HepG2 (cell line): Measurements from ENCODE around the gene MYLK. TPM values are rescaled to one million over a fixed set of nuclear protein-coding genes. Genes with fewer than 3 reads are reported as not detected.

Experiments
- ATAC-seq: fragments of 200-7000 bp; cut with Tn5 transposase; 3 replicates; pipeline ENCODE4 v1.9.1; 2020; ENCODE audit warnings: mild to moderate bottlenecking, moderate library complexity
- BruUV-seq: library from RNA; stranded (reverse); fragments of 400-500 nt; replicated peaks from 2 replicates; lab custom pipeline; 2021; lab: Mats Ljungman, UMichigan
- CTCF ChIA-PET: fragments of 300-600 bp; formaldehyde crosslinking; extraction: SDS; loops from one replicate; lab custom pipeline; 2021; ENCODE audit warnings: low total read pairs, inconsistent platforms, low intra/inter-chr PET ratio; lab: Yijun Ruan, JAX
- POLR2A ChIA-PET: fragments of 350-600 bp; sonication (Branson Sonifier 250); formaldehyde crosslinking; loops from one replicate; lab custom pipeline; 2020; ENCODE audit warnings: antibody characterized with exemption, inconsistent platforms; lab: Yijun Ruan, JAX
- DNase-seq: peaks from one replicate; pipeline ENCODE4 v3.0.0-alpha.2; 2015; ENCODE audit warnings: low spot score
- FAIRE-seq: peaks from 3 replicates; lab custom pipeline; 2011; peaks lifted over from hg19 to GRCh38; lab: Jason Lieb, UNC
- H2AFZ ChIP-seq: one replicate; pipeline ENCODE4 v1.6.1; 2011; ENCODE audit warnings: low read length, inconsistent platforms
- H3K27ac ChIP-seq: fragments of 300-600 bp; 3 replicates; pipeline ENCODE4 v1.8.0; 2011; ENCODE audit warnings: mixed run types, mild to moderate bottlenecking, mixed read lengths, low read length, inconsistent platforms; ENCODE audit not compliant: insufficient read depth; ENCODE audit errors: extremely low read length
- H3K27me3 ChIP-seq, 2 experiments: fragments of 200-600 bp in 1 of 2; 2 replicates in 1 of 2; 3 replicates in 1 of 2; pipeline versions ENCODE4 v1.6.0 to v1.8.0; 2011; ENCODE audit warnings: low read length in 2 of 2, mild to moderate bottlenecking in 2 of 2, moderate library complexity in 2 of 2, inconsistent platforms in 1 of 2; ENCODE audit not compliant: insufficient read depth in 2 of 2, control insufficient read depth in 1 of 2
- H3K36me3 ChIP-seq, 2 experiments: fragments of 200-600 bp in 1 of 2; replicated peaks in 1 of 2; 2 replicates in 1 of 2; 3 replicates in 1 of 2; pipeline versions ENCODE4 v1.5.1 to v1.8.0; 2011; ENCODE audit warnings: low read length in 2 of 2, inconsistent platforms in 1 of 2; ENCODE audit not compliant: insufficient read depth in 2 of 2, control insufficient read depth in 1 of 2
- H3K4me1 ChIP-seq: 2 replicates; pipeline ENCODE4 v1.5.1; 2012; ENCODE audit warnings: low read length, inconsistent platforms; ENCODE audit not compliant: insufficient read depth
- H3K4me2 ChIP-seq: 2 replicates; pipeline ENCODE4 v1.6.0; 2011; ENCODE audit warnings: low read depth, low read length, inconsistent platforms
- H3K4me3 ChIP-seq, 3 experiments: fragments of 200-600 bp in 1 of 3; sonication (generic), shearing (Covaris generic) in 1 of 3; replicated peaks in 1 of 3; 2 replicates each; pipeline ENCODE4 v1.5.1; 2011 to 2016; ENCODE audit warnings: low read length in 3 of 3, inconsistent platforms in 2 of 3, low read depth in 2 of 3, mild to moderate bottlenecking in 2 of 3, control low read depth in 1 of 3, mixed read lengths in 1 of 3; ENCODE audit not compliant: insufficient read depth in 1 of 3
- H3K79me2 ChIP-seq: one replicate; pipeline ENCODE4 v1.6.1; 2011; ENCODE audit warnings: low read length, inconsistent platforms; ENCODE audit not compliant: insufficient read depth
- H3K9ac ChIP-seq: 2 replicates; pipeline ENCODE4 v1.6.0; 2011; ENCODE audit warnings: mild to moderate bottlenecking, low read depth, low read length, inconsistent platforms; ENCODE audit not compliant: insufficient read depth
- H3K9me3 ChIP-seq: 2 replicates; pipeline ENCODE4 v1.5.1; 2012; ENCODE audit warnings: mild to moderate bottlenecking, low read length
- H4K20me1 ChIP-seq: 2 replicates; pipeline ENCODE4 v1.6.0; 2011; ENCODE audit warnings: inconsistent platforms, mild to moderate bottlenecking, low read length, moderate library complexity; ENCODE audit not compliant: insufficient read depth
- CTCF ChIP-seq: sonication (generic); formaldehyde crosslinking; IDR thresholded peaks from 2 replicates; pipeline ENCODE4 v1.5.0; 2020; ENCODE audit warnings: mild to moderate bottlenecking, missing genetic modification reagents, moderate library complexity
- HOMEZ ChIP-seq: IDR thresholded peaks from 2 replicates; pipeline ENCODE4 v1.6.1; 2016; ENCODE audit warnings: low read depth
- PAX8 ChIP-seq: sonication (generic); formaldehyde crosslinking; IDR thresholded peaks from 2 replicates; pipeline ENCODE4 v1.8.0; 2022; ENCODE audit warnings: mild to moderate bottlenecking, missing genetic modification reagents, borderline replicate concordance
- RFXANK ChIP-seq: IDR thresholded peaks from 2 replicates; pipeline ENCODE4 v1.6.1; 2016
- STAG1 ChIP-seq: sonication (generic); formaldehyde crosslinking; IDR thresholded peaks from 2 replicates; pipeline ENCODE4 v1.4.0; 2020; ENCODE audit warnings: missing genetic modification reagents
- TMF1 ChIP-seq: sonication (generic); formaldehyde crosslinking; IDR thresholded peaks from 2 replicates; pipeline ENCODE4 v1.8.1; 2022; ENCODE audit warnings: low read depth, missing genetic modification reagents
- XRCC5 ChIP-seq: fragments of 200-400 bp; formaldehyde crosslinking; optimal IDR thresholded peaks from 2 replicates; pipeline ENCODE3; 2017; ENCODE audit warnings: mild to moderate bottlenecking, low read length
- ZC3H4 ChIP-seq: sonication (generic); formaldehyde crosslinking; IDR thresholded peaks from 2 replicates; pipeline ENCODE4 v1.4.0; 2020; ENCODE audit warnings: missing genetic modification reagents, borderline replicate concordance
- ZNF143 ChIP-seq: sonication (generic); formaldehyde crosslinking; IDR thresholded peaks from 2 replicates; pipeline ENCODE4 v1.4.0; 2020; ENCODE audit warnings: missing genetic modification reagents
- ZNF484 ChIP-seq: sonication (generic); formaldehyde crosslinking; IDR thresholded peaks from 2 replicates; pipeline ENCODE4 v1.5.1; 2020; ENCODE audit warnings: mild to moderate bottlenecking, low read depth, missing genetic modification reagents, borderline replicate concordance
- ZNF543 ChIP-seq: sonication (generic); formaldehyde crosslinking; IDR thresholded peaks from 2 replicates; pipeline ENCODE4 v1.4.0; 2020; ENCODE audit warnings: mild to moderate bottlenecking, missing genetic modification reagents
- ZNF563 ChIP-seq: sonication (generic); formaldehyde crosslinking; IDR thresholded peaks from 2 replicates; pipeline ENCODE4 v1.8.0; 2022; ENCODE audit warnings: mild to moderate bottlenecking, moderate library complexity, missing genetic modification reagents
- WGBS: methylation state at CpG from one replicate; pipeline ENCODE4 v1.1.6; 2017; ENCODE audit warnings: low lambda C conversion rate; 5-methylcytosine and 5-hydroxymethylcytosine counted together
- in situ Hi-C: cut with HindIII; loops from 2 replicates; pipeline ENCODE4 v1.10.0; 2017; ENCODE audit warnings: low pct_unique_long_range_greater_than_20kb; ENCODE audit not compliant: extremely low pct_ligation_motif_present
- intact Hi-C: fragments of 100-400 bp; cut with micrococcal nuclease; formaldehyde crosslinking; loops from one replicate; pipeline ENCODE4 v1.10.0; 2022; ENCODE audit not compliant: unreplicated experiment
- polyA plus RNA-seq, 8 experiments: library from polyadenylated mRNA; depleted of rRNA in 3 of 8; stranded (reverse) in 7 of 8; unstranded in 1 of 8; fragments of >200 nt; fragmentation: Illumina TruSeq in 4 of 8; extraction: Trizol in 4 of 8; gene quantifications; 2 replicates each; pipeline versions ENCODE4 v1.2.1 to v1.2.3, GENCODE V29; 2011 to 2016; ENCODE audit warnings: low read depth in 4 of 8, missing spikeins in 1 of 8, mixed read lengths in 1 of 8; ENCODE audit not compliant: insufficient read depth in 1 of 8
- total RNA-seq, 5 experiments: library from RNA; depleted of rRNA; stranded (reverse); fragments of >200 nt; fragmentation: Illumina TruSeq; extraction: Trizol; gene quantifications; 2 replicates each; pipeline ENCODE4 v1.2.3, GENCODE V29; 2016; ENCODE audit warnings: low read depth in 1 of 5

The MYLK gene
- total and polyA plus RNA-seq, 2 of the 13 experiments (the other 11 are each of a cell fraction or from before 2014, with no cell fraction given) = 10.6 to 34.9 TPM

- DNase-seq (no peak), FAIRE-seq (no peak), ATAC-seq (no peak)
- Histone ChIP-seq H3K79me2 (no peaks in the 10 kb centered on the region), H3K4me2 (no peak overlapping the region), H2AFZ (no peak overlapping the region), H3K36me3 (no peaks in the 10 kb centered on the region), H3K4me1 (no peaks in the 10 kb centered on the region), H3K27ac (no peak overlapping the region), H3K4me3 (no peak overlapping the region), H4K20me1 (no peaks in the 10 kb centered on the region), H3K9me3 (no peaks in the 10 kb centered on the region), H3K9ac (no peak overlapping the region), H3K27me3 (0 out of 5 replicates have a peak, but pooled peaks cover 0 to 3% of the 10 kb centered on the region in 2 experiments)
- 27% methylated on average over 2 of the region's 2 CpGs for WGBS
- BruUV-seq = no TSS peak
- POLR2A ChIA-PET = no interaction called here
- in situ Hi-C loops (no loop called here), intact Hi-C loops (no loop called here)
- CTCF ChIA-PET = no interaction called here
- TF ChIP-seq PAX8 (CRISPR knock-in tag) (no peak), ZC3H4 (no peak), CTCF (CRISPR knock-in tag) (peak; percentile 26), STAG1 (CRISPR knock-in tag) (peak; percentile 21; the same call in 1 of the 2 replicates)
Measured at GRCh38 chr3:123907720-123908119, 23.6 kb upstream of the MYLK start.

- WGBS = 42% methylated on average over 5 of the region's 5 CpGs
- Histone ChIP-seq H3K36me3 (no peaks in the 10 kb centered on the region), H3K4me1 (no peaks in the 10 kb centered on the region), H3K9me3 (no peaks in the 10 kb centered on the region), H3K9ac (no peak overlapping the region), H3K4me3 (no peak overlapping the region), H3K27me3 (0 out of 5 replicates have a peak, but pooled peaks cover 0 to 4% of the 10 kb centered on the region in 2 experiments), H3K27ac (no peak overlapping the region), H3K79me2 (no peaks in the 10 kb centered on the region), H3K4me2 (no peak overlapping the region), H2AFZ (no peak overlapping the region), H4K20me1 (no peaks in the 10 kb centered on the region)
- DNase-seq = no peak
- in situ Hi-C loops (no loop called here), intact Hi-C loops (no loop called here)
- ChIA-PET POLR2A (no interaction called here), CTCF (no interaction called here)
- BruUV-seq = no TSS peak
- no peak for ATAC-seq
- no peak for FAIRE-seq
- TF ChIP-seq TMF1 = no peak
- TF ChIP-seq RFXANK (CRISPR knock-in tag) = no peak
- no peak for TF ChIP-seq HOMEZ (CRISPR knock-in tag)
- TF ChIP-seq ZNF484 (CRISPR knock-in tag) = no peak
- TF ChIP-seq ZNF563 = no peak
- TF ChIP-seq ZNF143 (CRISPR knock-in tag) = no peak
- TF ChIP-seq ZNF543 (CRISPR knock-in tag) = no peak
- TF ChIP-seq XRCC5 = no peak
Measured at GRCh38 chr3:123899300-123899865, 15.3 kb upstream of the MYLK start.
